SK-N-SH treated with all-trans-retinoic acid at 6 μM for 48 hours (cell line): Measurements from ENCODE around the gene MAML2.

Experiments used
- ARNTL ChIP-seq: fragments of 450-650 bp; formaldehyde crosslinking; IDR thresholded peaks from 2 replicates; pipeline ENCODE4 v1.5.0; 2020; ENCODE audit warnings: low read depth, mild to moderate bottlenecking, moderate library complexity, borderline replicate concordance
- PATZ1 ChIP-seq: fragments of 250-450 bp; sonication (Bioruptor Pico); IDR thresholded peaks from 2 replicates; pipeline ENCODE4 v1.8.0; 2020; ENCODE audit warnings: mild to moderate bottlenecking, moderate library complexity, borderline replicate concordance
- ZFP3 ChIP-seq: fragments of 250-450 bp; sonication (Bioruptor Pico); IDR thresholded peaks from 2 replicates; pipeline ENCODE4 v1.5.0; 2020; ENCODE audit warnings: mild to moderate bottlenecking, moderate library complexity
- ZNF8 ChIP-seq: fragments of 450-650 bp; formaldehyde crosslinking; IDR thresholded peaks from 2 replicates; pipeline ENCODE4 v1.5.0; 2020; ENCODE audit warnings: mild to moderate bottlenecking, moderate library complexity

DNA sequence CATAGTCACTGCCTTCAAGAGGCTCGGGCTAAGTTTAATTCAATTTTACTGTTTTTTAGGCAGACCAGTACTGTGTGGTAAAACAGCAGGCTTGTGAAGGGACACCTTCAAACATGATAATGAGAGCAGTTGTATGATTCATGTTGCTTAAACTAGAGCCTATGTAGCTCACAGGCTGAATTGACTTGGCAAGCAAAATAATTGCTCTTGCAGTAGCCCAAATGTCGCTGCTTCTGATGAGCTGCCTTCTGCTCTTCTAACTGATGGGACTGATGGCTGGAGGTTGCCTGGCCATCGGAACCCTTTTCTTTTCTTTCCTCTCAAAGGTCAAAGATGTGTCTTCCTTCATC lies 137.6 kb downstream of the MAML2 start:
- TF ChIP-seq ZFP3 (CRISPR knock-in tag) = no peak
- TF ChIP-seq PATZ1 (CRISPR knock-in tag) = no peak
- no peak for TF ChIP-seq ZNF8 (CRISPR knock-in tag)
- no peak for TF ChIP-seq ARNTL (CRISPR knock-in tag)
